NCI-H510A treated with DMSO at 0.1 percent for 48 hours (cell line): ENCODE results near the gene IL7R.
"Not testable (repeated sequence)": the region's sequence is repeated elsewhere in the genome, so short reads cannot be mapped to it uniquely, and the experiment has no call there.

ENCODE experiments used
- DNase-seq: peaks from one replicate; lab custom pipeline; 2025; lab: John Stamatoyannopoulos, UW

Gene IL7R

GRCh38 chr5:35838370-35839042 is 18.2 kb upstream of the IL7R start:
- DNase-seq = no peak

GRCh38 chr5:35842856-35843255 is 13.8 kb upstream of the IL7R start:
- no peak for DNase-seq

GRCh38 chr5:35845508-35845907 is 11.2 kb upstream of the IL7R start:
- DNase-seq = not testable (repeated sequence)

GRCh38 chr5:35847491-35847890 is 9.2 kb upstream of the IL7R start:
- no peak for DNase-seq

GRCh38 chr5:35847961-35848360 is 8.7 kb upstream of the IL7R start:
- no peak for DNase-seq

GRCh38 chr5:35849860-35850259 is 6.8 kb upstream of the IL7R start:
- DNase-seq = no peak

GRCh38 chr5:35850967-35851680 is 5.6 kb upstream of the IL7R start:
- no peak for DNase-seq

- no peak for DNase-seq
Measured at GRCh38 chr5:35852084-35852734, 4.5 kb upstream of the IL7R start.

- no peak for DNase-seq
Measured at GRCh38 chr5:35852773-35853172, 3.9 kb upstream of the IL7R start.

GRCh38 chr5:35853631-35854030 is 3.1 kb upstream of the IL7R start:
- no peak for DNase-seq

- DNase-seq = no peak
Measured at GRCh38 chr5:35854248-35854647, 2.4 kb upstream of the IL7R start.

- no peak for DNase-seq
Measured at GRCh38 chr5:35855187-35855586, 1.5 kb upstream of the IL7R start.

GRCh38 chr5:35856186-35856764 is 416 bp upstream of the IL7R start:
- DNase-seq = not testable (repeated sequence)

- no peak for DNase-seq
Measured at GRCh38 chr5:35857606-35858205, 1.0 kb downstream of the IL7R start.

- no peak for DNase-seq
Measured at GRCh38 chr5:35859101-35859661, 2.5 kb downstream of the IL7R start.

GRCh38 chr5:35860686-35861085 is 4.0 kb downstream of the IL7R start:
- no peak for DNase-seq

GRCh38 chr5:35861718-35862117 is 5.0 kb downstream of the IL7R start:
- DNase-seq = no peak

- no peak for DNase-seq
Measured at GRCh38 chr5:35862126-35862525, 5.4 kb downstream of the IL7R start.

- no peak for DNase-seq
Measured at GRCh38 chr5:35863159-35863558, 6.5 kb downstream of the IL7R start.

- DNase-seq = no peak
Measured at GRCh38 chr5:35867998-35868397, 11.3 kb downstream of the IL7R start.

- DNase-seq = no peak
Measured at GRCh38 chr5:35869685-35870277, 13.1 kb downstream of the IL7R start.

GRCh38 chr5:35870605-35871004 is 13.9 kb downstream of the IL7R start:
- no peak for DNase-seq
